ENCODE results near the gene SH2D3C.

Gene SH2D3C

DNA sequence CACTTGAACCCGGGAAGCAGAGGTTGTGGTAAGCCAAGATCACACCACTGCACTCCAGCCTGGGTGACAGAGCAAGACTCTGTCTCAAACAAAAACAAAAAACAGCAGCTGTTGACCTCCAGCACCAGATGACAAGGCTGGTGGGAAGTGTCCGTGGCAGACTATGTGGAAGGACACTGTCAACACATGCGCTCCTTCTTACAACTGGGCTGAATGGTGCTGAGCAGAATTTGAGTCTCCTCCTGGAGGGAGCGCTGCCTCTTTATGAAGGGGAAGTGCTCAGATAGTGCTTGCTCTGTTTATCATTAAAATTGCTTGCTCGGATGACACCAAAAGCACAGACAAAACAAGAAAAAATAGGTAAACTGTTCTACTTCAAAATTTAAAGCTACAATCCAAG is 80.9 kb downstream of the SH2D3C start:
- no peak for DNase-seq
- H4K8ac ChIP-seq (ENCODE audit: low read depth, low read length): no peak overlapping the region
- no peaks in the 10 kb centered on the region for H3K79me1 ChIP-seq (ENCODE audit: low read length)
- WGBS (ENCODE audit: extremely low coverage, insufficient coverage, low lambda C conversion rate): no CpG with 5 or more reads among the region's 5 CpGs
- no peaks in the 10 kb centered on the region for H3K79me2 ChIP-seq (ENCODE audit: control insufficient read depth, insufficient read depth, low read length)
- H2BK120ac ChIP-seq (ENCODE audit: low read depth, low read length): no peak overlapping the region
- H3K36me3 ChIP-seq (ENCODE audit: control insufficient read depth, insufficient read depth, low read length): no peaks in the 10 kb centered on the region
- H4K5ac ChIP-seq (ENCODE audit: low read length): no peak overlapping the region
- H2AK5ac ChIP-seq (ENCODE audit: low read length): no peak overlapping the region
- no peak overlapping the region for H3K27ac ChIP-seq (ENCODE audit: low read depth, low read length)
- H3K18ac ChIP-seq (ENCODE audit: low read length): no peak overlapping the region
- no peak overlapping the region for H3K4me2 ChIP-seq (ENCODE audit: low read length)
- no peaks in the 10 kb centered on the region for H3K4me1 ChIP-seq (ENCODE audit: control insufficient read depth, low read depth, low read length)
- no peak overlapping the region for H3K4me3 ChIP-seq (ENCODE audit: low read length)
- no peak overlapping the region for H3K23ac ChIP-seq (ENCODE audit: low read length)
- no peak overlapping the region for H3K4ac ChIP-seq (ENCODE audit: low read depth, low read length)
- no peak overlapping the region for H2BK15ac ChIP-seq (replicated peaks; ENCODE audit: low read depth)
- no peaks in the 10 kb centered on the region for H3K27me3 ChIP-seq (ENCODE audit: insufficient read depth, low read length, poor library complexity)
- no peak overlapping the region for H3K9ac ChIP-seq (ENCODE audit: low read length)
- H3K56ac ChIP-seq (ENCODE audit: low read length): no peak overlapping the region
- no peak overlapping the region for H2BK5ac ChIP-seq (ENCODE audit: low read length)

DNA sequence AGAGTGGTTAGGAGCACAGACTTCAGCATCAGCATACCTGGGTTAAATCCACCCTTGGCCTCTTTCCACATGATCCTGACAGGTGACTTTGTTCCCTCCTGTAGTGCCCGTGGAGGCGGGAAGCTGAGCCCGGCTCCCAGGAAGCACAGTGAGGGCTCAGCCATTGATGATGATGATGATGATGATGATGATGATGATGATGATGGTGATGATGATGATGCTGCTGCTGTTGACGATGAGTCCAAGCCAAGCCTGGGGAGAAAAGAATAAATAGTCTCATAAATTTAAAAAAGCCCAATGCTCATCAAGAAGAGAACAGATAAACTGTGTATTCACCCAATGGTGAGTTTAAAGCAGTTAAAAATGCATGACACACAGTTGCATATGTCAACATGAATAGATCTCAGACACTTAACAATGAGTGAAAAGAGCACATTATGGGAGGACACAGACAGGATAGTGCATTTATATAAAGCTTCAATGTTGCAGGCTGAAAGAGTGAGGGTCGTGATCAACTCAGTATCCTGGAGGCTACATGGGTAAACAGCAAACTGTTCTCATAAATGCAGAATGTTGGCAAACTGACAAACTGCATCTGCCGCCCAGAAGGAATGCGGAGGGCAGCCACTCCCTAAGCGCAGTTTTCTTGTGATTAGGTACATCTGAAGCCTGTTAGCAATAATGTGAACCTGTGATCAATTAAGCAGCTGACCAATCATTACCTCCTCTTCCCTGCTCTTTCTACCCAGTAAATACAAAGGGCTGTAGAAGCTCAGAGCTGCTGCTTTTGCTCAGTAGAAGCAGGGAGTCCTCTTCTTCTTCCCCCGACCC is 83.4 kb downstream of the SH2D3C start:
- Histone ChIP-seq H4K8ac (ENCODE audit: low read depth, low read length) (no peak overlapping the region), H3K27ac (ENCODE audit: low read depth, low read length) (no peak overlapping the region), H3K4me1 (ENCODE audit: control insufficient read depth, low read depth, low read length) (no peaks in the 10 kb centered on the region), H2BK15ac (replicated peaks; ENCODE audit: low read depth) (no peak overlapping the region), H3K27me3 (ENCODE audit: insufficient read depth, low read length, poor library complexity) (no peaks in the 10 kb centered on the region), H2BK5ac (ENCODE audit: low read length) (no peak overlapping the region), H3K4me3 (ENCODE audit: low read length) (no peak overlapping the region), H3K4ac (ENCODE audit: low read depth, low read length) (no peak overlapping the region), H3K18ac (ENCODE audit: low read length) (no peak overlapping the region), H3K79me1 (ENCODE audit: low read length) (no peaks in the 10 kb centered on the region), H3K56ac (ENCODE audit: low read length) (no peak overlapping the region), H3K79me2 (ENCODE audit: control insufficient read depth, insufficient read depth, low read length) (no peaks in the 10 kb centered on the region), H3K9ac (ENCODE audit: low read length) (no peak overlapping the region), H3K36me3 (ENCODE audit: control insufficient read depth, insufficient read depth, low read length) (no peaks in the 10 kb centered on the region), H4K5ac (ENCODE audit: low read length) (no peak overlapping the region), H3K4me2 (ENCODE audit: low read length) (no peak overlapping the region), H2AK5ac (ENCODE audit: low read length) (no peak overlapping the region), H3K23ac (ENCODE audit: low read length) (no peak overlapping the region), H2BK120ac (ENCODE audit: low read depth, low read length) (no peak overlapping the region)
- no CpG with 5 or more reads among the region's 9 CpGs for WGBS (ENCODE audit: extremely low coverage, insufficient coverage, low lambda C conversion rate)
- DNase-seq: no peak

GRCh38 chr9:127693697-127694096 is 84.8 kb downstream of the SH2D3C start:
- Histone ChIP-seq H3K4me2 (ENCODE audit: low read length) (no peak overlapping the region), H3K4ac (ENCODE audit: low read depth, low read length) (no peak overlapping the region), H3K4me1 (ENCODE audit: control insufficient read depth, low read depth, low read length) (no peaks in the 10 kb centered on the region), H3K79me1 (ENCODE audit: low read length) (no peaks in the 10 kb centered on the region), H3K56ac (ENCODE audit: low read length) (no peak overlapping the region), H3K9ac (ENCODE audit: low read length) (no peak overlapping the region), H2BK15ac (replicated peaks; ENCODE audit: low read depth) (no peak overlapping the region), H4K8ac (ENCODE audit: low read depth, low read length) (no peak overlapping the region), H4K5ac (ENCODE audit: low read length) (no peak overlapping the region), H2BK5ac (ENCODE audit: low read length) (no peak overlapping the region), H3K79me2 (ENCODE audit: control insufficient read depth, insufficient read depth, low read length) (no peaks in the 10 kb centered on the region), H2BK120ac (ENCODE audit: low read depth, low read length) (no peak overlapping the region), H3K27me3 (ENCODE audit: insufficient read depth, low read length, poor library complexity) (no peaks in the 10 kb centered on the region), H3K23ac (ENCODE audit: low read length) (no peak overlapping the region), H3K36me3 (ENCODE audit: control insufficient read depth, insufficient read depth, low read length) (no peaks in the 10 kb centered on the region), H2AK5ac (ENCODE audit: low read length) (no peak overlapping the region), H3K18ac (ENCODE audit: low read length) (no peak overlapping the region), H3K4me3 (ENCODE audit: low read length) (no peak overlapping the region), H3K27ac (ENCODE audit: low read depth, low read length) (no peak overlapping the region)
- DNase-seq: no peak
- no CpG with 5 or more reads among the region's 4 CpGs for WGBS (ENCODE audit: extremely low coverage, insufficient coverage, low lambda C conversion rate)

- no CpG with 5 or more reads among the region's 10 CpGs for WGBS (ENCODE audit: extremely low coverage, insufficient coverage, low lambda C conversion rate)
- no peaks in the 10 kb centered on the region for H3K79me1 ChIP-seq (ENCODE audit: low read length)
- H3K56ac ChIP-seq (ENCODE audit: low read length): no peak overlapping the region
- H3K18ac ChIP-seq (ENCODE audit: low read length): no peak overlapping the region
- no peak overlapping the region for H4K8ac ChIP-seq (ENCODE audit: low read depth, low read length)
- no peaks in the 10 kb centered on the region for H3K79me2 ChIP-seq (ENCODE audit: control insufficient read depth, insufficient read depth, low read length)
- H2BK120ac ChIP-seq (ENCODE audit: low read depth, low read length): no peak overlapping the region
- H4K5ac ChIP-seq (ENCODE audit: low read length): no peak overlapping the region
- H3K4me1 ChIP-seq (ENCODE audit: control insufficient read depth, low read depth, low read length): no peaks in the 10 kb centered on the region
- H3K4me3 ChIP-seq (ENCODE audit: low read length): no peak overlapping the region
- no peak overlapping the region for H2BK15ac ChIP-seq (replicated peaks; ENCODE audit: low read depth)
- H3K27me3 ChIP-seq (ENCODE audit: insufficient read depth, low read length, poor library complexity): no peaks in the 10 kb centered on the region
- no peak overlapping the region for H3K4me2 ChIP-seq (ENCODE audit: low read length)
- DNase-seq: no peak
- H3K4ac ChIP-seq (ENCODE audit: low read depth, low read length): no peak overlapping the region
- no peak overlapping the region for H3K27ac ChIP-seq (ENCODE audit: low read depth, low read length)
- H2AK5ac ChIP-seq (ENCODE audit: low read length): no peak overlapping the region
- no peak overlapping the region for H3K23ac ChIP-seq (ENCODE audit: low read length)
- no peaks in the 10 kb centered on the region for H3K36me3 ChIP-seq (ENCODE audit: control insufficient read depth, insufficient read depth, low read length)
- no peak overlapping the region for H3K9ac ChIP-seq (ENCODE audit: low read length)
- no peak overlapping the region for H2BK5ac ChIP-seq (ENCODE audit: low read length)
Observed at GRCh38 chr9:127693143-127693542, 85.3 kb downstream of the SH2D3C start.

GRCh38 chr9:127692071-127692470 is 86.4 kb downstream of the SH2D3C start:
- H3K56ac ChIP-seq (ENCODE audit: low read length): no peak overlapping the region

DNA sequence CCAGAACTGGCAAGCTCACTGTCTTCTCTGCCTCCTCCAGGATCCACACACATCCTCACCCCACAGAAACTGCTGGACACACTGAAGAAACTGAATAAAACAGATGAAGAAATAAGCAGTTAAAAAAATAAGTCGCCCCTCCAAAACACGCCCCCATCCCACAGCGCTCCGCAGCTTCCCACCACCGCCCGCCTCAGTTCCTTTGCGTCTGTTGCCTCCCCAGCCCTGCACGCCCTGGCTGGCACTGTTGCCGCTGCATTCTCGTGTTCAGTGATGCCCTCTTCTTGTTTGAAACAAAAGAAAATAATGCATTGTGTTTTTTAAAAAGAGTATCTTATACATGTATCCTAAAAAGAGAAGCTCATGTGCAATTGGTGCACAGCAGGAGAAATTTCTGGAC is 87.7 kb downstream of the SH2D3C start:
- H3K4me3 ChIP-seq (ENCODE audit: low read length): no peak overlapping the region
- H3K79me2 ChIP-seq (ENCODE audit: control insufficient read depth, insufficient read depth, low read length): no peaks in the 10 kb centered on the region
- no peak for DNase-seq
- H4K8ac ChIP-seq (ENCODE audit: low read depth, low read length): no peak overlapping the region
- no peak overlapping the region for H2BK120ac ChIP-seq (ENCODE audit: low read depth, low read length)
- H3K9ac ChIP-seq (ENCODE audit: low read length): no peak overlapping the region
- no peak overlapping the region for H3K56ac ChIP-seq (ENCODE audit: low read length)
- no peaks in the 10 kb centered on the region for H3K4me1 ChIP-seq (ENCODE audit: control insufficient read depth, low read depth, low read length)
- no peak overlapping the region for H3K18ac ChIP-seq (ENCODE audit: low read length)
- no peak overlapping the region for H2AK5ac ChIP-seq (ENCODE audit: low read length)
- H4K5ac ChIP-seq (ENCODE audit: low read length): no peak overlapping the region
- H3K27ac ChIP-seq (ENCODE audit: low read depth, low read length): no peak overlapping the region
- H3K79me1 ChIP-seq (ENCODE audit: low read length): no peaks in the 10 kb centered on the region
- no peak overlapping the region for H2BK5ac ChIP-seq (ENCODE audit: low read length)
- no peak overlapping the region for H3K4ac ChIP-seq (ENCODE audit: low read depth, low read length)
- no CpG with 5 or more reads among the region's 10 CpGs for WGBS (ENCODE audit: extremely low coverage, insufficient coverage, low lambda C conversion rate)
- H3K23ac ChIP-seq (ENCODE audit: low read length): no peak overlapping the region
- no peaks in the 10 kb centered on the region for H3K27me3 ChIP-seq (ENCODE audit: insufficient read depth, low read length, poor library complexity)
- no peak overlapping the region for H2BK15ac ChIP-seq (replicated peaks; ENCODE audit: low read depth)
- H3K4me2 ChIP-seq (ENCODE audit: low read length): no peak overlapping the region
- no peaks in the 10 kb centered on the region for H3K36me3 ChIP-seq (ENCODE audit: control insufficient read depth, insufficient read depth, low read length)

More at GRCh38 chr9:127692071-127692470, 86.4 kb downstream of the SH2D3C start:
- WGBS (ENCODE audit: extremely low coverage, insufficient coverage, low lambda C conversion rate): no CpG with 5 or more reads among the region's 20 CpGs
- no peak overlapping the region for H3K4me2 ChIP-seq (ENCODE audit: low read length)
- DNase-seq: no peak
- H3K4me1 ChIP-seq (ENCODE audit: control insufficient read depth, low read depth, low read length): no peaks in the 10 kb centered on the region
- no peak overlapping the region for H2BK5ac ChIP-seq (ENCODE audit: low read length)
- no peak overlapping the region for H3K23ac ChIP-seq (ENCODE audit: low read length)
- H3K18ac ChIP-seq (ENCODE audit: low read length): no peak overlapping the region
- no peaks in the 10 kb centered on the region for H3K27me3 ChIP-seq (ENCODE audit: insufficient read depth, low read length, poor library complexity)
- no peak overlapping the region for H3K9ac ChIP-seq (ENCODE audit: low read length)
- no peak overlapping the region for H3K4ac ChIP-seq (ENCODE audit: low read depth, low read length)
- no peak overlapping the region for H4K8ac ChIP-seq (ENCODE audit: low read depth, low read length)
- no peak overlapping the region for H2AK5ac ChIP-seq (ENCODE audit: low read length)
- H2BK120ac ChIP-seq (ENCODE audit: low read depth, low read length): no peak overlapping the region
- no peak overlapping the region for H3K4me3 ChIP-seq (ENCODE audit: low read length)
- H3K36me3 ChIP-seq (ENCODE audit: control insufficient read depth, insufficient read depth, low read length): no peaks in the 10 kb centered on the region
- no peaks in the 10 kb centered on the region for H3K79me2 ChIP-seq (ENCODE audit: control insufficient read depth, insufficient read depth, low read length)
- no peaks in the 10 kb centered on the region for H3K79me1 ChIP-seq (ENCODE audit: low read length)
- no peak overlapping the region for H3K27ac ChIP-seq (ENCODE audit: low read depth, low read length)
- no peak overlapping the region for H2BK15ac ChIP-seq (replicated peaks; ENCODE audit: low read depth)
- no peak overlapping the region for H4K5ac ChIP-seq (ENCODE audit: low read length)

Measured in mesendoderm (in vitro differentiated cells).